Esophagus muscularis mucosa (tissue), 4 donors: ENCODE data around the gene SMIM5.
"Not testable (repeated sequence)": the region's sequence is repeated elsewhere in the genome, so short reads cannot be mapped to it uniquely, and the experiment has no call there.

Experiments used
- CTCF ChIP-seq, 3 experiments: fragments of 200-600 bp in 2 of 3; fragments of 450-650 bp in 1 of 3; sonication (generic) in 2 of 3; IDR thresholded peaks; one replicate each; pipeline ENCODE4 v1.5.1; 2017 to 2019; ENCODE audit warnings: antibody characterized with exemption in 3 of 3, mild to moderate bottlenecking in 2 of 3, moderate library complexity in 1 of 3
- EP300 ChIP-seq: sonication (generic); formaldehyde crosslinking; IDR thresholded peaks from one replicate; pipeline ENCODE4 v1.6.1; 2017; ENCODE audit warnings: antibody characterized with exemption
- POLR2A ChIP-seq: fragments of 450-650 bp; IDR thresholded peaks from one replicate; pipeline ENCODE4 v1.6.1; 2017; ENCODE audit warnings: antibody characterized with exemption, moderate library complexity, mild to moderate bottlenecking, low read depth
- POLR2AphosphoS5 ChIP-seq, 2 donors: sonication (generic); formaldehyde crosslinking; IDR thresholded peaks; one replicate each; pipeline ENCODE4 v1.6.1; 2017; ENCODE audit warnings: antibody characterized with exemption in 2 of 2

GRCh38 chr17:75593430-75593829 lies 39.8 kb upstream of the SMIM5 start:
- TF ChIP-seq EP300; CTCF (IDR thresholded peaks at IDR 0.05); POLR2A; POLR2AphosphoS5 (IDR thresholded peaks at IDR 0.05): not testable (repeated sequence)
